GM12878 (cell line): ENCODE measurements around the gene GPR141. TPM values are rescaled to one million over a fixed set of nuclear protein-coding genes. Genes with fewer than 3 reads are reported as not detected.

Experiments
- ATAC-seq: fragments of 200-7000 bp; cut with Tn5 transposase; 3 replicates; pipeline ENCODE4 v1.9.1; 2020; ENCODE audit warnings: mild to moderate bottlenecking, moderate library complexity
- BruUV-seq: library from RNA; stranded (reverse); fragments of 400-500 nt; replicated peaks from 2 replicates; lab custom pipeline; 2021; lab: Mats Ljungman, UMichigan
- CTCF ChIA-PET: fragments of 300-600 bp; sonication (Branson Sonifier 250); formaldehyde crosslinking; extraction: SDS; loops from one replicate; lab custom pipeline; 2021; ENCODE audit warnings: inconsistent platforms; lab: Yijun Ruan, JAX
- POLR2A ChIA-PET: fragments of 350-600 bp; formaldehyde crosslinking; extraction: SDS; loops from one replicate; lab custom pipeline; 2021; ENCODE audit warnings: inconsistent platforms; lab: Charles Lee
- RAD21 ChIA-PET: fragments of 300-600 bp; sonication (Branson Sonifier 250); formaldehyde crosslinking; loops from one replicate; lab custom pipeline; 2023; ENCODE audit warnings: antibody characterized with exemption; ENCODE audit not compliant: unreplicated experiment; lab: Charles Lee
- SMC1A ChIA-PET: fragments of 300-600 bp; sonication (Branson Sonifier 250); formaldehyde crosslinking; loops from one replicate; lab custom pipeline; 2023; ENCODE audit not compliant: unreplicated experiment, uncharacterized antibody; lab: Charles Lee
- DNase-seq: peaks from one replicate; pipeline ENCODE4 v3.0.0-alpha.2; 2011; ENCODE audit warnings: low read depth, low spot score
- FAIRE-seq: peaks from 3 replicates; lab custom pipeline; 2011; peaks lifted over from hg19 to GRCh38; lab: Jason Lieb, UNC
- H2AFZ ChIP-seq: 2 replicates; pipeline ENCODE4 v1.6.0; 2011; ENCODE audit warnings: low read depth, low read length, control low read depth; ENCODE audit not compliant: control insufficient read depth
- H3K27ac ChIP-seq: 2 replicates; pipeline ENCODE4 v1.5.1; 2011; ENCODE audit warnings: control low read depth; ENCODE audit not compliant: control insufficient read depth, insufficient read depth
- H3K27me3 ChIP-seq, 2 experiments: replicated peaks in 1 of 2; 2 replicates each; pipeline versions ENCODE4 v1.6.0 to v1.6.1; 2011; ENCODE audit warnings: low read length in 1 of 2; ENCODE audit not compliant: control insufficient read depth in 2 of 2, insufficient read depth in 2 of 2
- H3K36me3 ChIP-seq, 2 experiments: 2 replicates each; pipeline ENCODE4 v1.5.1; 2011; ENCODE audit warnings: low read length in 1 of 2; ENCODE audit not compliant: control insufficient read depth in 2 of 2, insufficient read depth in 2 of 2
- H3K4me1 ChIP-seq: 2 replicates; pipeline ENCODE4 v1.6.1; 2011; ENCODE audit warnings: mild to moderate bottlenecking, low read length, moderate library complexity, mixed read lengths; ENCODE audit not compliant: control insufficient read depth, insufficient read depth
- H3K4me2 ChIP-seq: 2 replicates; pipeline ENCODE4 v1.6.0; 2011; ENCODE audit warnings: control low read depth; ENCODE audit not compliant: control insufficient read depth, insufficient read depth
- H3K4me3 ChIP-seq: fragments of 200-600 bp; sonication (generic); 2 replicates; pipeline ENCODE4 v1.5.1; 2016
- H3K79me2 ChIP-seq: 2 replicates; pipeline ENCODE4 v1.6.0; 2011; ENCODE audit warnings: low read length; ENCODE audit not compliant: control insufficient read depth, insufficient read depth
- H3K9ac ChIP-seq: 2 replicates; pipeline ENCODE4 v1.8.0; 2011; ENCODE audit warnings: low read length, control low read depth, mixed read lengths; ENCODE audit not compliant: control insufficient read depth, insufficient read depth
- H3K9me3 ChIP-seq: replicated peaks from 3 replicates; pipeline ENCODE4 v1.5.1; 2011; ENCODE audit warnings: mild to moderate bottlenecking, low read length; ENCODE audit not compliant: control insufficient read depth, insufficient read depth
- H4K20me1 ChIP-seq: 2 replicates; pipeline ENCODE4 v1.6.0; 2011; ENCODE audit not compliant: control insufficient read depth, insufficient read depth
- EED ChIP-seq: sonication (generic); IDR thresholded peaks from 2 replicates; pipeline ENCODE4 v1.6.1; 2016; ENCODE audit warnings: antibody characterized with exemption, low read depth
- NFYB ChIP-seq: IDR thresholded peaks from 2 replicates; pipeline ENCODE4 v1.6.1; 2011; ENCODE audit warnings: low read depth, mild to moderate bottlenecking, low read length, improper control_type of control experiment, moderate library complexity; ENCODE audit not compliant: insufficient read depth
- RELA ChIP-seq: fragments of 450-650 bp; IDR thresholded peaks from 2 replicates; pipeline ENCODE4 v1.8.0; 2014; ENCODE audit warnings: borderline replicate concordance; ENCODE audit not compliant: partially characterized antibody
- SP1 ChIP-seq: IDR thresholded peaks from one replicate; pipeline ENCODE4 v1.6.1; 2011; ENCODE audit warnings: low read depth, low read length
- ZNF384 ChIP-seq: IDR thresholded peaks from 2 replicates; pipeline ENCODE4 v1.6.1; 2012; ENCODE audit warnings: low read depth, mild to moderate bottlenecking, low read length, improper control_type of control experiment, borderline replicate concordance
- WGBS: methylation state at CpG from one replicate; pipeline ENCODE4 v1.1.6; 2016; ENCODE audit warnings: low lambda C conversion rate; ENCODE audit not compliant: insufficient replicate concordance, insufficient coverage; ENCODE audit errors: missing lambda C conversion rate; 5-methylcytosine and 5-hydroxymethylcytosine counted together
- in situ Hi-C: fragments of 300-500 bp; cut with MboI; formaldehyde crosslinking; loops from 9 replicates; pipeline ENCODE4 v1.14.3; 2018; ENCODE audit warnings: mixed read lengths
- intact Hi-C: fragments of 100-400 bp; cut with micrococcal nuclease; formaldehyde crosslinking; loops from one replicate; pipeline ENCODE4 v1.14.2; 2022; ENCODE audit not compliant: unreplicated experiment
- polyA plus RNA-seq, 11 experiments: library from polyadenylated mRNA; depleted of rRNA in 4 of 11; unstranded in 6 of 11; stranded (reverse) in 5 of 11; fragments of >200 nt; fragmentation: Nextera tagmentation in 4 of 11; fragmentation: Illumina TruSeq in 1 of 11; extraction: Ambion mirVana in 4 of 11; extraction: Trizol in 1 of 11; gene quantifications; 1 replicate in 1 of 11; 2 replicates in 10 of 11; pipeline versions ENCODE4 v1.2.1 to v1.2.3, GENCODE V29; 2011 to 2016; ENCODE audit warnings: inconsistent platforms in 2 of 11, missing spikeins in 2 of 11, low read depth in 1 of 11
- total RNA-seq, 4 experiments: library from RNA; depleted of rRNA in 3 of 4; stranded (reverse); fragments of >200 nt in 3 of 4; fragmentation: Illumina TruSeq in 1 of 4; extraction: Trizol in 1 of 4; gene quantifications; 2 replicates each; pipeline versions ENCODE4 v1.2.1 to v1.2.3, GENCODE V29; 2013 to 2021
- TF ChIP-seq, protein P1 (sequence below): fragments of 450-650 bp; IDR thresholded peaks from 2 replicates; pipeline ENCODE4 v1.6.1; 2017; ENCODE audit warnings: mild to moderate bottlenecking, low read depth, inconsistent platforms; ENCODE audit not compliant: poor library complexity, severe bottlenecking
- TF ChIP-seq, protein P2 (sequence below): IDR thresholded peaks from 2 replicates; pipeline ENCODE4 v1.6.1; 2012; ENCODE audit warnings: mild to moderate bottlenecking, low read depth, low read length

GPR141 gene
- total and polyA plus RNA-seq, 10 of the 15 experiments (the other 5 are each of a cell fraction or from before 2014, with no cell fraction given), result 0.56 to 3.9 (median 1.2) TPM

DNA sequence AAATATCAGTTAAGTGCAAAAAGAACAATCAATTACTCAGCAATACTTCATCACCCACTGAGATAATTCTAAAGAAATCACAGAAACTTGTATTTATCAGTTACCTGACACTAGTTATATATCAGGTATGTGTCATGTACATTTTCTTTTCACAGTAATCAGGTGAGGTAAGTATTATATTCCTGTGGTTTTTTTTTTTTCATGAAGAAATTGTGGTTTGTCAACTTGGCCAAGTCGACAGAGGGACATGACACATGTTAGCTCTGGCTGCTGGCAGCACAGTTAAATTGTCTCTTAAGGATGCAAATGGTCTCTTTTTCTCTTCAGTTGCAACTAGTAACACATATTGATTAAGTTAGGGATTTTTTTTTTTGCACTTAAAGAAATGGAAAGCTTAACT lies 13.7 kb upstream of the GPR141 start:
- DNase-seq (no peak), FAIRE-seq (no peak), ATAC-seq (no peak)
- Histone ChIP-seq H3K79me2 (no peaks in the 10 kb centered on the region), H3K27me3 (no peaks in the 10 kb centered on the region), H3K4me1 (no peaks in the 10 kb centered on the region; the same call in 1 of the 2 replicates), H3K9ac (no peak overlapping the region), H3K4me3 (no peak overlapping the region), H3K4me2 (no peak overlapping the region), H4K20me1 (no peaks in the 10 kb centered on the region), H3K36me3 (no peaks in the 10 kb centered on the region), H3K9me3 (no peaks in the 10 kb centered on the region), H2AFZ (no peak overlapping the region), H3K27ac (no peak overlapping the region)
- POLR2A ChIA-PET, result interaction anchor here (0.6 kb wide), 1 partner anchor 17 kb away, joined by 7 read pairs; no protein-coding TSS in a partner anchor
- TF ChIP-seq ZNF384 (peak; percentile 41; the same call in 1 of the 2 replicates), EED (no peak), NFYB (no peak), SP1 (no peak), RELA (no peak)
- TF ChIP-seq, protein P1, sequence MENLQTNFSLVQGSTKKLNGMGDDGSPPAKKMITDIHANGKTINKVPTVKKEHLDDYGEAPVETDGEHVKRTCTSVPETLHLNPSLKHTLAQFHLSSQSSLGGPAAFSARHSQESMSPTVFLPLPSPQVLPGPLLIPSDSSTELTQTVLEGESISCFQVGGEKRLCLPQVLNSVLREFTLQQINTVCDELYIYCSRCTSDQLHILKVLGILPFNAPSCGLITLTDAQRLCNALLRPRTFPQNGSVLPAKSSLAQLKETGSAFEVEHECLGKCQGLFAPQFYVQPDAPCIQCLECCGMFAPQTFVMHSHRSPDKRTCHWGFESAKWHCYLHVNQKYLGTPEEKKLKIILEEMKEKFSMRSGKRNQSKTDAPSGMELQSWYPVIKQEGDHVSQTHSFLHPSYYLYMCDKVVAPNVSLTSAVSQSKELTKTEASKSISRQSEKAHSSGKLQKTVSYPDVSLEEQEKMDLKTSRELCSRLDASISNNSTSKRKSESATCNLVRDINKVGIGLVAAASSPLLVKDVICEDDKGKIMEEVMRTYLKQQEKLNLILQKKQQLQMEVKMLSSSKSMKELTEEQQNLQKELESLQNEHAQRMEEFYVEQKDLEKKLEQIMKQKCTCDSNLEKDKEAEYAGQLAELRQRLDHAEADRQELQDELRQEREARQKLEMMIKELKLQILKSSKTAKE, result no peak
- TF ChIP-seq, protein P2, sequence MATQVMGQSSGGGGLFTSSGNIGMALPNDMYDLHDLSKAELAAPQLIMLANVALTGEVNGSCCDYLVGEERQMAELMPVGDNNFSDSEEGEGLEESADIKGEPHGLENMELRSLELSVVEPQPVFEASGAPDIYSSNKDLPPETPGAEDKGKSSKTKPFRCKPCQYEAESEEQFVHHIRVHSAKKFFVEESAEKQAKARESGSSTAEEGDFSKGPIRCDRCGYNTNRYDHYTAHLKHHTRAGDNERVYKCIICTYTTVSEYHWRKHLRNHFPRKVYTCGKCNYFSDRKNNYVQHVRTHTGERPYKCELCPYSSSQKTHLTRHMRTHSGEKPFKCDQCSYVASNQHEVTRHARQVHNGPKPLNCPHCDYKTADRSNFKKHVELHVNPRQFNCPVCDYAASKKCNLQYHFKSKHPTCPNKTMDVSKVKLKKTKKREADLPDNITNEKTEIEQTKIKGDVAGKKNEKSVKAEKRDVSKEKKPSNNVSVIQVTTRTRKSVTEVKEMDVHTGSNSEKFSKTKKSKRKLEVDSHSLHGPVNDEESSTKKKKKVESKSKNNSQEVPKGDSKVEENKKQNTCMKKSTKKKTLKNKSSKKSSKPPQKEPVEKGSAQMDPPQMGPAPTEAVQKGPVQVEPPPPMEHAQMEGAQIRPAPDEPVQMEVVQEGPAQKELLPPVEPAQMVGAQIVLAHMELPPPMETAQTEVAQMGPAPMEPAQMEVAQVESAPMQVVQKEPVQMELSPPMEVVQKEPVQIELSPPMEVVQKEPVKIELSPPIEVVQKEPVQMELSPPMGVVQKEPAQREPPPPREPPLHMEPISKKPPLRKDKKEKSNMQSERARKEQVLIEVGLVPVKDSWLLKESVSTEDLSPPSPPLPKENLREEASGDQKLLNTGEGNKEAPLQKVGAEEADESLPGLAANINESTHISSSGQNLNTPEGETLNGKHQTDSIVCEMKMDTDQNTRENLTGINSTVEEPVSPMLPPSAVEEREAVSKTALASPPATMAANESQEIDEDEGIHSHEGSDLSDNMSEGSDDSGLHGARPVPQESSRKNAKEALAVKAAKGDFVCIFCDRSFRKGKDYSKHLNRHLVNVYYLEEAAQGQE, result no peak
- CTCF ChIA-PET, result interaction anchor here (0.7 to 2.1 kb wide), 6 partner anchors 27 to 161 kb away, joined by 3 to 5 read pairs (median 3); no protein-coding TSS in a partner anchor
- 0% methylated on average over 1 of the region's 1 CpG for WGBS
- in situ Hi-C loops, result no loop called here
- no TSS peak for BruUV-seq
- SMC1A ChIA-PET, result interaction anchor here (0.6 to 2.0 kb wide), 10 partner anchors 12 to 248 kb away, joined by 3 to 6 read pairs (median 3); partner anchors contain the start of gene GPR141
- intact Hi-C loops, result no loop called here
- RAD21 ChIA-PET, result interaction anchor here (0.6 to 1.2 kb wide), 5 partner anchors 13 to 61 kb away, joined by 3 to 4 read pairs (median 3); partner anchors contain the start of gene GPR141
